IMR-90 (cell line): ENCODE measurements around the gene TBPL2. TPM values are rescaled to one million over a fixed set of nuclear protein-coding genes. Genes with fewer than 3 reads are reported as not detected.

Experiments
- ATAC-seq: fragments of 200-7000 bp; cut with Tn5 transposase; 2 replicates; pipeline ENCODE4 v1.9.1; 2020; ENCODE audit warnings: low read depth, mild to moderate bottlenecking, moderate library complexity
- BruUV-seq: library from RNA; stranded (reverse); fragments of 400-500 nt; replicated peaks from 2 replicates; lab custom pipeline; 2021; lab: Mats Ljungman, UMichigan
- CTCF ChIA-PET: fragments of 300-600 bp; formaldehyde crosslinking; extraction: SDS; loops from one replicate; lab custom pipeline; 2021; ENCODE audit warnings: antibody characterized with exemption; lab: Yijun Ruan, JAX
- POLR2A ChIA-PET: fragments of 300-600 bp; sonication (Branson Sonifier 250); formaldehyde crosslinking; loops from one replicate; lab custom pipeline; 2022; ENCODE audit warnings: antibody characterized with exemption; ENCODE audit not compliant: unreplicated experiment; lab: Charles Lee
- DNase-seq: peaks from one replicate; pipeline ENCODE4 v3.0.0; 2013
- H2AFZ ChIP-seq: replicated peaks from 2 replicates; pipeline ENCODE3; 2013; ENCODE audit warnings: low read length, mild to moderate bottlenecking; ENCODE audit not compliant: poor library complexity
- H2AK5ac ChIP-seq: 2 replicates; pipeline ENCODE4 v1.6.1; 2013; ENCODE audit warnings: low read depth, low read length, inconsistent platforms
- H2AK9ac ChIP-seq: replicated peaks from 2 replicates; pipeline ENCODE3; 2013; ENCODE audit warnings: mild to moderate bottlenecking, low read depth, low read length, moderate library complexity; ENCODE audit not compliant: poor library complexity
- H2BK120ac ChIP-seq: 2 replicates; pipeline ENCODE4 v1.6.1; 2013; ENCODE audit warnings: low read depth, low read length, inconsistent platforms
- H2BK15ac ChIP-seq: 3 replicates; pipeline ENCODE4 v1.6.1; 2013; ENCODE audit warnings: low read depth, low read length, inconsistent platforms
- H2BK20ac ChIP-seq: 2 replicates; pipeline ENCODE4 v1.6.1; 2013; ENCODE audit warnings: low read depth, mild to moderate bottlenecking, inconsistent platforms, low read length, moderate library complexity
- H2BK5ac ChIP-seq: 2 replicates; pipeline ENCODE4 v1.6.1; 2013; ENCODE audit warnings: mild to moderate bottlenecking, low read depth, low read length, inconsistent platforms; ENCODE audit not compliant: poor library complexity, severe bottlenecking
- H3K14ac ChIP-seq: replicated peaks from 2 replicates; pipeline ENCODE4 v1.6.1; 2013; ENCODE audit warnings: low read depth, low read length, inconsistent platforms
- H3K18ac ChIP-seq: 2 replicates; pipeline ENCODE4 v1.6.1; 2013; ENCODE audit warnings: low read depth, low read length, control low read depth
- H3K23ac ChIP-seq: 2 replicates; pipeline ENCODE4 v1.6.1; 2013; ENCODE audit warnings: low read depth, low read length, inconsistent platforms
- H3K27ac ChIP-seq: 2 replicates; pipeline ENCODE4 v1.5.1; 2013; ENCODE audit warnings: mild to moderate bottlenecking, control low read depth, low read length; ENCODE audit not compliant: insufficient read depth
- H3K27me3 ChIP-seq: 2 replicates; pipeline ENCODE4 v1.6.1; 2013; ENCODE audit warnings: low read length; ENCODE audit not compliant: control insufficient read depth, insufficient read depth
- H3K36me3 ChIP-seq: 2 replicates; pipeline ENCODE4 v1.6.1; 2013; ENCODE audit warnings: low read length, mixed read lengths; ENCODE audit not compliant: control insufficient read depth, insufficient read depth
- H3K4ac ChIP-seq: 2 replicates; pipeline ENCODE4 v1.6.1; 2013; ENCODE audit warnings: low read depth, low read length, inconsistent platforms
- H3K4me1 ChIP-seq: 2 replicates; pipeline ENCODE4 v1.6.1; 2013; ENCODE audit warnings: low read length, mixed read lengths; ENCODE audit not compliant: control insufficient read depth, insufficient read depth
- H3K4me2 ChIP-seq: 2 replicates; pipeline ENCODE4 v1.6.1; 2013; ENCODE audit warnings: low read depth, mild to moderate bottlenecking, control low read depth, low read length, moderate library complexity
- H3K4me3 ChIP-seq: 2 replicates; pipeline ENCODE4 v1.5.1; 2013; ENCODE audit warnings: low read depth, mild to moderate bottlenecking, control low read depth, low read length, moderate library complexity; ENCODE audit not compliant: insufficient read depth
- H3K56ac ChIP-seq: 2 replicates; pipeline ENCODE4 v1.6.1; 2013; ENCODE audit warnings: low read length, inconsistent platforms; ENCODE audit not compliant: insufficient read depth; ENCODE audit errors: extremely low read depth
- H3K79me1 ChIP-seq, 2 experiments: 2 replicates each; pipeline ENCODE4 v1.6.1; 2013; ENCODE audit warnings: low read length in 2 of 2, inconsistent platforms in 1 of 2, low read depth in 1 of 2
- H3K9ac ChIP-seq: 2 replicates; pipeline ENCODE4 v1.6.1; 2013; ENCODE audit warnings: low read depth, low read length, control low read depth
- H3K9me1 ChIP-seq: 2 replicates; pipeline ENCODE4 v1.6.1; 2013; ENCODE audit warnings: low read length, inconsistent platforms; ENCODE audit not compliant: insufficient read depth
- H3K9me3 ChIP-seq: 2 replicates; pipeline ENCODE4 v1.6.1; 2013; ENCODE audit warnings: low read length; ENCODE audit not compliant: control insufficient read depth, insufficient read depth
- H4K20me1 ChIP-seq: 2 replicates; pipeline ENCODE4 v1.6.1; 2013; ENCODE audit warnings: low read length, inconsistent platforms; ENCODE audit not compliant: insufficient read depth
- H4K5ac ChIP-seq: 2 replicates; pipeline ENCODE4 v1.6.1; 2013; ENCODE audit warnings: mild to moderate bottlenecking, low read depth, low read length, control low read depth
- H4K8ac ChIP-seq, 2 experiments: 2 replicates each; pipeline ENCODE4 v1.6.1; 2013; ENCODE audit warnings: low read depth in 2 of 2, low read length in 2 of 2, control low read depth in 1 of 2, inconsistent platforms in 1 of 2
- H4K91ac ChIP-seq: 2 replicates; pipeline ENCODE4 v1.6.1; 2013; ENCODE audit warnings: low read depth, low read length, inconsistent platforms; ENCODE audit not compliant: insufficient read depth
- CHD1 ChIP-seq: IDR thresholded peaks from 2 replicates; pipeline ENCODE4 v1.6.1; 2012; ENCODE audit warnings: low read depth, low read length, improper control_type of control experiment
- FOS ChIP-seq: fragments of 150-350 bp; IDR thresholded peaks from 2 replicates; pipeline ENCODE4 v1.6.1; 2016; ENCODE audit warnings: low read depth, low read length
- MAFK ChIP-seq: IDR thresholded peaks from 2 replicates; pipeline ENCODE4 v1.6.1; 2012; ENCODE audit warnings: low read depth, low read length, improper control_type of control experiment
- MXI1 ChIP-seq: IDR thresholded peaks from 2 replicates; pipeline ENCODE4 v1.6.1; 2012; ENCODE audit warnings: low read depth, mild to moderate bottlenecking, low read length, moderate library complexity, borderline replicate concordance
- POLR2A ChIP-seq: IDR thresholded peaks from 2 replicates; pipeline ENCODE4 v1.6.1; 2012; ENCODE audit warnings: mild to moderate bottlenecking, low read depth, low read length
- RAD21 ChIP-seq: IDR thresholded peaks from 2 replicates; pipeline ENCODE4 v1.6.1; 2012; ENCODE audit warnings: low read length, improper control_type of control experiment
- SMC3 ChIP-seq: fragments of 150-350 bp; IDR thresholded peaks from 2 replicates; pipeline ENCODE4 v1.6.1; 2016; ENCODE audit warnings: low read depth, mild to moderate bottlenecking, antibody characterized with exemption, low read length, moderate library complexity
- WGBS, 2 experiments: methylation state at CpG; one replicate each; pipeline versions ENCODE4 v1.1.5 to v1.1.7; 2013; ENCODE audit warnings: missing lambda C conversion rate in 2 of 2; ENCODE audit not compliant: insufficient read length in 1 of 2; ENCODE audit errors: extremely low coverage in 2 of 2; 5-methylcytosine and 5-hydroxymethylcytosine counted together
- dilution Hi-C: fragments of 300-500 bp; cut with HindIII; formaldehyde crosslinking; loops from one replicate; pipeline ENCODE4 v1.14.3; 2018; ENCODE audit warnings: low sequenced_read_pairs; ENCODE audit not compliant: unreplicated experiment
- in situ Hi-C: fragments of 300-500 bp; cut with MboI; formaldehyde crosslinking; loops from 3 replicates; pipeline ENCODE4 v1.14.3; 2019; ENCODE audit warnings: low sequenced_read_pairs, inconsistent platforms, mixed read lengths
- intact Hi-C: fragments of 100-400 bp; cut with micrococcal nuclease; formaldehyde crosslinking; loops from 2 replicates; pipeline ENCODE4 v1.10.0; 2022
- polyA plus RNA-seq, 3 experiments: library from polyadenylated mRNA; depleted of rRNA; stranded (reverse); fragments of >200 nt; gene quantifications; 2 replicates each; pipeline ENCODE4 v1.2.3, GENCODE V29; 2012; ENCODE audit warnings: low replicate concordance in 1 of 3
- total RNA-seq: library from RNA; depleted of rRNA; stranded (reverse); fragments of >200 nt; gene quantifications from 2 replicates; pipeline ENCODE4 v1.2.3, GENCODE V29; 2012
- TF ChIP-seq, protein P1 (sequence below): conservative IDR thresholded peaks from 2 replicates; pipeline ENCODE4 v1.5.1; 2012; ENCODE audit warnings: mild to moderate bottlenecking, low read depth, low read length, improper control_type of control experiment
- TF ChIP-seq, protein P2 (sequence below): fragments of 150-350 bp; IDR thresholded peaks from 2 replicates; pipeline ENCODE4 v1.6.1; 2016; ENCODE audit warnings: low read depth, mild to moderate bottlenecking, low read length, moderate library complexity, borderline replicate concordance
- TF ChIP-seq, protein P3 (sequence below): fragments of 150-350 bp; IDR thresholded peaks from 2 replicates; pipeline ENCODE4 v1.6.1; 2017; ENCODE audit warnings: mild to moderate bottlenecking, antibody characterized with exemption, low read length, low read depth

Gene TBPL2
- total and polyA plus RNA-seq, 2 of the 4 experiments (the other 2 are of a cell fraction): not detected

DNA sequence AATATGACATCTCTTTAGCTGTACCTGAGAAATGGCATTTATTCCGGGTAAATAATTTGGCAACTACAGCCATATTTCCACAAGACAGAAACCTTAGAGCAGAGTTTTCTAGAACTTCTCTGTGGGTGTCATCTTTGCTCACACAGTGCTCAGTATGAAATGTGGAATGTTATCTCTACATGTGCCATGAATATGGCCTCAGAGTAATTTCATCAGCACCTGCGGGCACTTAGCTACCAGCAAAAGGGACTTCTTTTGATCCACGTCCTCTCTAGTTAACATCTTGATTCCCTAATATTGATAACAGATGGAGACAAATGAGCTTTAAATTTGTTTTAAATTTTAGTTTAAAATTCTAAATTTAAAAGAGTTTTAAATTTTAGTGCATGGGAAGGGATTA is 25.9 kb downstream of the TBPL2 start:
- in situ Hi-C loops (no loop called here), intact Hi-C loops (no loop called here), dilution Hi-C loops (no loop called here)
- no peak for ATAC-seq
- no peak for DNase-seq
- Histone ChIP-seq H3K9me1 (no peaks in the 10 kb centered on the region; the same call in 1 of the 2 replicates), H4K8ac (no peak overlapping the region), H2AK9ac (no peak overlapping the region), H3K36me3 (no peaks in the 10 kb centered on the region), H3K9me3 (no peaks in the 10 kb centered on the region), H2BK5ac (no peak overlapping the region), H3K14ac (no peak overlapping the region), H2AK5ac (no peak overlapping the region), H3K79me1 (peaks cover 10 to 12% of the 10 kb centered on the region in 2 experiments), H3K27ac (no peak overlapping the region), H3K23ac (no peak overlapping the region), H3K4me2 (no peak overlapping the region), H4K91ac (no peak overlapping the region), H2BK20ac (no peak overlapping the region), H2AFZ (no peak overlapping the region), H3K18ac (no peak overlapping the region), H2BK120ac (no peak overlapping the region), H3K4me1 (peaks cover 2% of the 10 kb centered on the region; the same call in 1 of the 2 replicates), H4K5ac (no peak overlapping the region), H3K27me3 (peaks cover 1% of the 10 kb centered on the region; the same call in 1 of the 2 replicates), H3K4me3 (no peak overlapping the region), H2BK15ac (no peak overlapping the region), H3K4ac (no peak overlapping the region), H4K20me1 (no peaks in the 10 kb centered on the region), H3K9ac (no peak overlapping the region), H3K56ac (no peak overlapping the region)
- TF ChIP-seq POLR2A (no peak), MXI1 (no peak), SMC3 (no peak), MAFK (no peak), CHD1 (no peak), RAD21 (no peak), FOS (no peak)
- TF ChIP-seq, protein P1, sequence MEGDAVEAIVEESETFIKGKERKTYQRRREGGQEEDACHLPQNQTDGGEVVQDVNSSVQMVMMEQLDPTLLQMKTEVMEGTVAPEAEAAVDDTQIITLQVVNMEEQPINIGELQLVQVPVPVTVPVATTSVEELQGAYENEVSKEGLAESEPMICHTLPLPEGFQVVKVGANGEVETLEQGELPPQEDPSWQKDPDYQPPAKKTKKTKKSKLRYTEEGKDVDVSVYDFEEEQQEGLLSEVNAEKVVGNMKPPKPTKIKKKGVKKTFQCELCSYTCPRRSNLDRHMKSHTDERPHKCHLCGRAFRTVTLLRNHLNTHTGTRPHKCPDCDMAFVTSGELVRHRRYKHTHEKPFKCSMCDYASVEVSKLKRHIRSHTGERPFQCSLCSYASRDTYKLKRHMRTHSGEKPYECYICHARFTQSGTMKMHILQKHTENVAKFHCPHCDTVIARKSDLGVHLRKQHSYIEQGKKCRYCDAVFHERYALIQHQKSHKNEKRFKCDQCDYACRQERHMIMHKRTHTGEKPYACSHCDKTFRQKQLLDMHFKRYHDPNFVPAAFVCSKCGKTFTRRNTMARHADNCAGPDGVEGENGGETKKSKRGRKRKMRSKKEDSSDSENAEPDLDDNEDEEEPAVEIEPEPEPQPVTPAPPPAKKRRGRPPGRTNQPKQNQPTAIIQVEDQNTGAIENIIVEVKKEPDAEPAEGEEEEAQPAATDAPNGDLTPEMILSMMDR: no peak
- TF ChIP-seq, protein P2, sequence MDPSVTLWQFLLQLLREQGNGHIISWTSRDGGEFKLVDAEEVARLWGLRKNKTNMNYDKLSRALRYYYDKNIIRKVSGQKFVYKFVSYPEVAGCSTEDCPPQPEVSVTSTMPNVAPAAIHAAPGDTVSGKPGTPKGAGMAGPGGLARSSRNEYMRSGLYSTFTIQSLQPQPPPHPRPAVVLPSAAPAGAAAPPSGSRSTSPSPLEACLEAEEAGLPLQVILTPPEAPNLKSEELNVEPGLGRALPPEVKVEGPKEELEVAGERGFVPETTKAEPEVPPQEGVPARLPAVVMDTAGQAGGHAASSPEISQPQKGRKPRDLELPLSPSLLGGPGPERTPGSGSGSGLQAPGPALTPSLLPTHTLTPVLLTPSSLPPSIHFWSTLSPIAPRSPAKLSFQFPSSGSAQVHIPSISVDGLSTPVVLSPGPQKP: no peak
- TF ChIP-seq, protein P3, sequence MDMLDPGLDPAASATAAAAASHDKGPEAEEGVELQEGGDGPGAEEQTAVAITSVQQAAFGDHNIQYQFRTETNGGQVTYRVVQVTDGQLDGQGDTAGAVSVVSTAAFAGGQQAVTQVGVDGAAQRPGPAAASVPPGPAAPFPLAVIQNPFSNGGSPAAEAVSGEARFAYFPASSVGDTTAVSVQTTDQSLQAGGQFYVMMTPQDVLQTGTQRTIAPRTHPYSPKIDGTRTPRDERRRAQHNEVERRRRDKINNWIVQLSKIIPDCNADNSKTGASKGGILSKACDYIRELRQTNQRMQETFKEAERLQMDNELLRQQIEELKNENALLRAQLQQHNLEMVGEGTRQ: no peak
- CTCF ChIA-PET: no interaction called here
- POLR2A ChIA-PET: no interaction called here
- BruUV-seq: no TSS peak
- no CpG with 5 or more reads among the region's 3 CpGs for WGBS, 2 experiments
